Osteocyte (in vitro differentiated cells): Measurements from ENCODE around the gene ENDOU. TPM values are rescaled to one million over a fixed set of nuclear protein-coding genes. Genes with fewer than 3 reads are reported as not detected.

Experiments used
- DNase-seq: peaks from one replicate; pipeline ENCODE4 v3.0.0; 2021; ENCODE audit warnings: mixed read lengths; ENCODE audit not compliant: unreplicated experiment; ENCODE audit errors: extremely low spot score
- H3K27ac Mint-ChIP-seq: one replicate; pipeline ENCODE4 v1.8.0; 2021; ENCODE audit warnings: mild to moderate bottlenecking, mixed read lengths; ENCODE audit not compliant: unreplicated experiment
- H3K27me3 Mint-ChIP-seq: one replicate; pipeline ENCODE4 v1.8.0; 2021; ENCODE audit warnings: mixed read lengths; ENCODE audit not compliant: unreplicated experiment
- H3K36me3 Mint-ChIP-seq: one replicate; pipeline ENCODE4 v1.8.0; 2021; ENCODE audit warnings: mixed read lengths; ENCODE audit not compliant: unreplicated experiment
- H3K4me1 Mint-ChIP-seq: one replicate; pipeline ENCODE4 v1.8.0; 2021; ENCODE audit warnings: mixed read lengths; ENCODE audit not compliant: unreplicated experiment
- H3K4me3 Mint-ChIP-seq: one replicate; pipeline ENCODE4 v1.8.0; 2021; ENCODE audit warnings: mild to moderate bottlenecking, moderate library complexity, mixed read lengths; ENCODE audit not compliant: unreplicated experiment
- H3K9me3 Mint-ChIP-seq: one replicate; pipeline ENCODE4 v1.8.0; 2021; ENCODE audit warnings: mixed read lengths; ENCODE audit not compliant: unreplicated experiment
- CTCF ChIP-seq: fragments of 200-600 bp; sonication (generic); IDR thresholded peaks from 2 replicates; pipeline ENCODE4 v1.5.0; 2021; ENCODE audit warnings: antibody characterized with exemption, mild to moderate bottlenecking, moderate library complexity
- total RNA-seq: library from RNA; stranded (reverse); gene quantifications from 2 replicates; pipeline ENCODE4 v1.2.1, GENCODE V29; 2021

The ENDOU gene
- total RNA-seq, 1 donor from 2014 or later = not detected

GRCh38 chr12:47707905-47708543, 17.3 kb downstream of the ENDOU start:
- no peak overlapping the region for H3K27ac Mint-ChIP-seq

GRCh38 chr12:47707355-47707754, 17.9 kb downstream of the ENDOU start:
- DNase-seq = no peak
- H3K4me1 Mint-ChIP-seq = peaks cover 26% of the 10 kb centered on the region
- no peak for TF ChIP-seq CTCF
- H3K27ac Mint-ChIP-seq = no peak overlapping the region
- no peaks in the 10 kb centered on the region for H3K9me3 Mint-ChIP-seq
- no peaks in the 10 kb centered on the region for H3K27me3 Mint-ChIP-seq
- H3K36me3 Mint-ChIP-seq = no peaks in the 10 kb centered on the region
- H3K4me3 Mint-ChIP-seq = no peak overlapping the region

More at GRCh38 chr12:47707905-47708543, 17.3 kb downstream of the ENDOU start:
- H3K36me3 Mint-ChIP-seq = no peaks in the 10 kb centered on the region
- H3K9me3 Mint-ChIP-seq = no peaks in the 10 kb centered on the region
- TF ChIP-seq CTCF = no peak
- no peaks in the 10 kb centered on the region for H3K27me3 Mint-ChIP-seq
- peaks cover 26% of the 10 kb centered on the region for H3K4me1 Mint-ChIP-seq
- H3K4me3 Mint-ChIP-seq = no peak overlapping the region
- no peak for DNase-seq

GRCh38 chr12:47705566-47706425, 19.5 kb downstream of the ENDOU start, which contains the start of gene RPAP3:
Gene RPAP3 (minus strand): TSS chr12:47706030. CDS start chr12:47702840, 3,190 bp downstream.
- TF ChIP-seq CTCF = peak; percentile 75
- Mint-ChIP-seq H3K4me1 (peaks cover 26% of the 10 kb centered on the region), H3K27me3 (no peaks in the 10 kb centered on the region), H3K4me3 (peak within 1 kb of the TSS; percentile 97), H3K27ac (peak within 1 kb of the TSS; percentile 93), H3K9me3 (no peaks in the 10 kb centered on the region), H3K36me3 (peaks cover 3% of the 10 kb centered on the region)
- peak; percentile 98 for DNase-seq

- peak overlapping the region; percentile 71 for H3K27ac Mint-ChIP-seq
- no peak for DNase-seq
- no peaks in the 10 kb centered on the region for H3K9me3 Mint-ChIP-seq
- peaks cover 7% of the 10 kb centered on the region for H3K36me3 Mint-ChIP-seq
- TF ChIP-seq CTCF = no peak
- peak overlapping the region; percentile 97 for H3K4me3 Mint-ChIP-seq
- no peaks in the 10 kb centered on the region for H3K27me3 Mint-ChIP-seq
- peaks cover 26% of the 10 kb centered on the region for H3K4me1 Mint-ChIP-seq
Observed at GRCh38 chr12:47705229-47705565, 20.1 kb downstream of the ENDOU start.

GRCh38 chr12:47704719-47705118, 20.6 kb downstream of the ENDOU start:
- TF ChIP-seq CTCF = no peak
- H3K27me3 Mint-ChIP-seq = no peaks in the 10 kb centered on the region
- H3K27ac Mint-ChIP-seq = peak overlapping the region; percentile 71
- no peaks in the 10 kb centered on the region for H3K9me3 Mint-ChIP-seq
- peaks cover 11% of the 10 kb centered on the region for H3K36me3 Mint-ChIP-seq
- H3K4me1 Mint-ChIP-seq = peaks cover 26% of the 10 kb centered on the region
- DNase-seq = no peak
- peak overlapping the region; percentile 97 for H3K4me3 Mint-ChIP-seq
